K562 (cell line): ENCODE data around the gene ZNF467. TPM values are rescaled to one million over a fixed set of nuclear protein-coding genes. Genes with fewer than 3 reads are reported as not detected.

ENCODE experiments used
- ATAC-seq: fragments of 200-7000 bp; cut with Tn5 transposase; 3 replicates; pipeline ENCODE4 v1.9.1; 2020; ENCODE audit warnings: moderate library complexity
- BruUV-seq: library from RNA; stranded (reverse); fragments of 400-500 nt; replicated peaks from 2 replicates; lab custom pipeline; 2021; lab: Mats Ljungman, UMichigan
- CTCF ChIA-PET: fragments of 300-600 bp; formaldehyde crosslinking; extraction: SDS; loops from one replicate; lab custom pipeline; 2021; ENCODE audit warnings: low intra/inter-chr PET ratio; lab: Yijun Ruan, JAX
- POLR2A ChIA-PET: fragments of 300-600, 350-650 bp; sonication (Branson Sonifier 250); formaldehyde crosslinking; extraction: SDS; loops from one replicate; lab custom pipeline; 2021; ENCODE audit warnings: antibody characterized with exemption, inconsistent platforms; lab: Yijun Ruan, JAX
- DNase-seq, 4 experiments: peaks; one replicate each; pipeline versions ENCODE4 v3.0.0 to v3.0.0-alpha.2; 2011 to 2018; ENCODE audit warnings: low spot score in 3 of 4, mixed read lengths in 3 of 4; ENCODE audit errors: extremely low read depth in 1 of 4
- FAIRE-seq: peaks from 2 replicates; lab custom pipeline; 2011; peaks lifted over from hg19 to GRCh38; lab: Jason Lieb, UNC
- H2AFZ ChIP-seq: 2 replicates; pipeline ENCODE4 v1.6.0; 2011; ENCODE audit warnings: low read depth, low read length, control low read depth, inconsistent platforms
- H3K27ac ChIP-seq: fragments of 200-600 bp; 3 replicates; pipeline ENCODE4 v1.8.0; 2011; ENCODE audit warnings: low read depth, mild to moderate bottlenecking, control low read depth, inconsistent platforms, low read length, moderate library complexity, mixed read lengths; ENCODE audit errors: extremely low read depth
- H3K27me3 ChIP-seq, 2 experiments: fragments of 300-600 bp in 1 of 2; 2 replicates in 1 of 2; 3 replicates in 1 of 2; pipeline versions ENCODE4 v1.6.0 to v1.8.0; 2011; ENCODE audit warnings: inconsistent platforms in 2 of 2, low read length in 2 of 2, mild to moderate bottlenecking in 1 of 2, mixed read lengths in 1 of 2, moderate library complexity in 1 of 2; ENCODE audit not compliant: control insufficient read depth in 2 of 2, insufficient read depth in 2 of 2
- H3K36me3 ChIP-seq: fragments of 300-600 bp; 3 replicates; pipeline ENCODE4 v1.8.0; 2011; ENCODE audit warnings: mild to moderate bottlenecking, low read length, inconsistent platforms; ENCODE audit not compliant: control insufficient read depth, insufficient read depth
- H3K4me1 ChIP-seq, 2 experiments: fragments of 200-600 bp in 1 of 2; replicated peaks in 1 of 2; 2 replicates in 1 of 2; 3 replicates in 1 of 2; pipeline versions ENCODE4 v1.5.1 to v1.8.0; 2011; ENCODE audit warnings: inconsistent platforms in 2 of 2, low read length in 2 of 2, mild to moderate bottlenecking in 1 of 2, mixed read lengths in 1 of 2, moderate library complexity in 1 of 2; ENCODE audit not compliant: control insufficient read depth in 2 of 2, insufficient read depth in 2 of 2
- H3K4me2 ChIP-seq: 2 replicates; pipeline ENCODE4 v1.6.1; 2011; ENCODE audit warnings: low read length, control low read depth, inconsistent platforms, mixed read lengths; ENCODE audit not compliant: insufficient read depth
- H3K4me3 ChIP-seq: fragments of 200-600 bp; sonication (generic), shearing (Covaris generic); 2 replicates; pipeline ENCODE4 v1.5.1; 2016; ENCODE audit warnings: control low read depth, inconsistent platforms
- H3K79me2 ChIP-seq: fragments of 200-600 bp; 3 replicates; pipeline ENCODE4 v1.8.0; 2011; ENCODE audit warnings: low read length, inconsistent platforms; ENCODE audit not compliant: control insufficient read depth, insufficient read depth
- H3K9ac ChIP-seq, 2 experiments: 2 replicates each; pipeline versions ENCODE4 v1.6.0 to v1.6.1; 2011; ENCODE audit warnings: low read depth in 2 of 2, low read length in 2 of 2, control low read depth in 1 of 2, inconsistent platforms in 1 of 2, mild to moderate bottlenecking in 1 of 2, mixed read lengths in 1 of 2; ENCODE audit not compliant: insufficient read depth in 1 of 2
- H3K9me1 ChIP-seq: one replicate; pipeline ENCODE4 v1.6.0; 2011; ENCODE audit warnings: inconsistent platforms, mild to moderate bottlenecking, low read length, moderate library complexity; ENCODE audit not compliant: control insufficient read depth, insufficient read depth
- H3K9me3 ChIP-seq: replicated peaks from 2 replicates; pipeline ENCODE4 v1.5.1; 2011; ENCODE audit warnings: low read depth, low read length, inconsistent platforms; ENCODE audit not compliant: control insufficient read depth, insufficient read depth
- H4K20me1 ChIP-seq: replicated peaks from 2 replicates; pipeline ENCODE4 v1.6.1; 2011; ENCODE audit warnings: low read length, inconsistent platforms, mixed read lengths; ENCODE audit not compliant: control insufficient read depth, insufficient read depth
- BRF2 ChIP-seq: IDR thresholded peaks from 3 replicates; pipeline ENCODE4 v1.6.1; 2011; ENCODE audit warnings: borderline replicate concordance, mild to moderate bottlenecking; ENCODE audit not compliant: insufficient read length, insufficient read depth
- FOXJ2 ChIP-seq: fragments of 200-800 bp; sonication (Bioruptor generic); IDR thresholded peaks from 2 replicates; pipeline ENCODE4 v1.6.1; 2016; ENCODE audit warnings: missing genetic modification characterization, missing compliant biosample characterization
- JUND ChIP-seq, 2 experiments: IDR thresholded peaks; 2 replicates in 1 of 2; 3 replicates in 1 of 2; pipeline ENCODE4 v1.6.1; 2011; ENCODE audit warnings: borderline replicate concordance in 2 of 2, low read depth in 2 of 2, low read length in 2 of 2, improper control_type of control experiment in 1 of 2, missing biosample characterization in 1 of 2, missing genetic modification characterization in 1 of 2, missing genetic modification reagents in 1 of 2
- NEUROD1 ChIP-seq: fragments of 150-350 bp; IDR thresholded peaks from 2 replicates; pipeline ENCODE4 v1.6.1; 2014; ENCODE audit warnings: borderline replicate concordance, low read length, low read depth; ENCODE audit not compliant: partially characterized antibody
- PCBP1 ChIP-seq: fragments of 200-400 bp; formaldehyde crosslinking; IDR thresholded peaks from 2 replicates; pipeline ENCODE4 v1.6.1; 2018; ENCODE audit warnings: mild to moderate bottlenecking, low read depth, low read length; ENCODE audit not compliant: poor library complexity, severe bottlenecking
- RHOXF2B ChIP-seq: fragments of 250-450 bp; sonication (Bioruptor Pico); conservative IDR thresholded peaks from 2 replicates; pipeline ENCODE4 v1.5.1; 2021
- WGBS: fragments of 100-300 bp; shearing (Covaris generic); methylation state at CpG from one replicate; pipeline ENCODE4 v1.1.6; 2016; ENCODE audit warnings: low coverage, mixed read lengths; ENCODE audit not compliant: insufficient coverage; ENCODE audit errors: missing lambda C conversion rate; 5-methylcytosine and 5-hydroxymethylcytosine counted together
- in situ Hi-C: fragments of 300-500 bp; cut with MboI; formaldehyde crosslinking; loops from 4 replicates; pipeline ENCODE4 v1.15.0; 2018; ENCODE audit warnings: inconsistent platforms, mixed read lengths
- intact Hi-C: fragments of 100-400 bp; cut with micrococcal nuclease; formaldehyde crosslinking; loops from 2 replicates; pipeline ENCODE4 v1.14.2; 2022
- polyA plus RNA-seq, 8 experiments: library from polyadenylated mRNA; depleted of rRNA in 4 of 8; stranded (reverse) in 5 of 8; unstranded in 3 of 8; fragments of >200 nt; fragmentation: Nextera tagmentation in 2 of 8; fragmentation: Illumina TruSeq in 1 of 8; extraction: Ambion mirVana in 2 of 8; extraction: Trizol in 1 of 8; gene quantifications; 2 replicates each; pipeline versions ENCODE4 v1.2.1 to v1.2.3, GENCODE V29; 2011 to 2014; ENCODE audit warnings: inconsistent platforms in 1 of 8, missing spikeins in 1 of 8
- total RNA-seq, 7 experiments: library from RNA; depleted of rRNA in 6 of 7; stranded (reverse); fragments of >200 nt in 6 of 7; fragmentation: Illumina TruSeq in 2 of 7; extraction: Trizol in 2 of 7; gene quantifications; 2 replicates each; pipeline versions ENCODE4 v1.2.1 to v1.2.3, GENCODE V29; 2011 to 2021; ENCODE audit warnings: low replicate concordance in 1 of 7
- TF ChIP-seq, protein P1 (sequence below): fragments of 450-650 bp; formaldehyde crosslinking; IDR thresholded peaks from 2 replicates; pipeline ENCODE4 v1.4.0; 2020; ENCODE audit warnings: mild to moderate bottlenecking

Gene ZNF467
- total and polyA plus RNA-seq, 9 of the 15 experiments (the other 6 are each of a cell fraction or from before 2014, with no cell fraction given) = 0.32 to 14.2 (median 1.7) TPM

- ATAC-seq = no peak
Measured at GRCh38 chr7:149815121-149815520, 41.7 kb upstream of the ZNF467 start.

More at GRCh38 chr7:149815121-149815520, 41.7 kb upstream of the ZNF467 start:
- no peak overlapping the region for H3K27ac ChIP-seq
- H4K20me1 ChIP-seq = peaks cover 17% of the 10 kb centered on the region
- no TSS peak for BruUV-seq
- no peak overlapping the region for H3K4me3 ChIP-seq
- intact Hi-C loops (no loop called here), in situ Hi-C loops (no loop called here)
- 9% methylated on average over 11 of the region's 12 CpGs for WGBS
- DNase-seq = no peak
- peaks cover 3 to 70% of the 10 kb centered on the region in 2 experiments; a peak in 3 of 5 replicates for H3K4me1 ChIP-seq
- CTCF ChIA-PET = interaction anchor here (0.5 kb wide), 1 partner anchor 1170 kb away, joined by 3 read pairs; no protein-coding TSS in a partner anchor
- H3K27me3 ChIP-seq = peaks cover 7 to 81% of the 10 kb centered on the region in 2 experiments; a peak in 4 of 5 replicates
- H3K9ac ChIP-seq = no peak overlapping the region
- H3K79me2 ChIP-seq = no peaks in the 10 kb centered on the region
- no peak overlapping the region for H3K4me2 ChIP-seq
- H3K9me1 ChIP-seq = peaks cover 4% of the 10 kb centered on the region
- no peak for FAIRE-seq
- no peaks in the 10 kb centered on the region for H3K9me3 ChIP-seq
- no peak overlapping the region for H2AFZ ChIP-seq
- TF ChIP-seq JUND (IDR thresholded peaks at IDR 0.05; ENCODE audit: borderline replicate concordance, low read depth, low read length) (no peak), JUND (tag; IDR thresholded peaks at IDR 0.05; ENCODE audit: borderline replicate concordance, low read depth, low read length) (no peak), BRF2 (no peak), RHOXF2B (CRISPR knock-in tag) (no peak), FOXJ2 (tag) (no peak), NEUROD1 (no peak), PCBP1 (peak; percentile 24)
- TF ChIP-seq, protein P1, sequence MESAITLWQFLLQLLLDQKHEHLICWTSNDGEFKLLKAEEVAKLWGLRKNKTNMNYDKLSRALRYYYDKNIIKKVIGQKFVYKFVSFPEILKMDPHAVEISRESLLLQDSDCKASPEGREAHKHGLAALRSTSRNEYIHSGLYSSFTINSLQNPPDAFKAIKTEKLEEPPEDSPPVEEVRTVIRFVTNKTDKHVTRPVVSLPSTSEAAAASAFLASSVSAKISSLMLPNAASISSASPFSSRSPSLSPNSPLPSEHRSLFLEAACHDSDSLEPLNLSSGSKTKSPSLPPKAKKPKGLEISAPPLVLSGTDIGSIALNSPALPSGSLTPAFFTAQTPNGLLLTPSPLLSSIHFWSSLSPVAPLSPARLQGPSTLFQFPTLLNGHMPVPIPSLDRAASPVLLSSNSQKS (CRISPR knock-in tag) = no peak
- no peaks in the 10 kb centered on the region for H3K36me3 ChIP-seq
- POLR2A ChIA-PET = interaction anchor here (0.6 kb wide), 1 partner anchor 1404 kb away, joined by 3 read pairs; no protein-coding TSS in a partner anchor
